Heart right ventricle (tissue), 16 donors: ENCODE data around the gene SESN2. TPM values are rescaled to one million over a fixed set of nuclear protein-coding genes. Genes with fewer than 3 reads are reported as not detected.
"Not testable (repeated sequence)": the region's sequence is repeated elsewhere in the genome, so short reads cannot be mapped to it uniquely, and the experiment has no call there.

ENCODE experiments used
- ATAC-seq, 8 donors: fragments of 200-7000 bp; cut with Tn5 transposase; one replicate each; pipeline ENCODE4 v1.9.1; 2020; ENCODE audit warnings: mild to moderate bottlenecking in 8 of 8, moderate library complexity in 8 of 8, moderate number of reproducible peaks in 1 of 8
- DNase-seq, 2 donors: peaks; one replicate each; pipeline ENCODE4 v3.0.0-alpha.2; 2020
- H3K27ac ChIP-seq, 10 donors: fragments of 200-600 bp; sonication (generic) in 2 of 10; one replicate each; pipeline versions ENCODE4 v1.5.0 to v1.8.0; 2020 to 2022; ENCODE audit warnings: mild to moderate bottlenecking in 3 of 10
- H3K27me3 ChIP-seq, 7 donors: fragments of 200-600 bp; one replicate each; pipeline ENCODE4 v1.8.0; 2021 to 2022; ENCODE audit warnings: mild to moderate bottlenecking in 2 of 7
- H3K36me3 ChIP-seq, 9 donors: fragments of 200-600 bp; sonication (generic) in 1 of 9; one replicate each; pipeline versions ENCODE4 v1.5.0 to v1.8.0; 2020 to 2022; ENCODE audit warnings: mild to moderate bottlenecking in 2 of 9
- H3K4me1 ChIP-seq, 9 donors: fragments of 200-600 bp; sonication (generic) in 1 of 9; one replicate each; pipeline versions ENCODE4 v1.5.0 to v1.8.0; 2020 to 2022; ENCODE audit warnings: mild to moderate bottlenecking in 4 of 9
- H3K4me3 ChIP-seq, 10 donors: fragments of 200-600 bp; sonication (generic) in 2 of 10; one replicate each; pipeline versions ENCODE4 v1.5.0 to v1.8.0; 2020 to 2022; ENCODE audit warnings: mild to moderate bottlenecking in 7 of 10, moderate library complexity in 2 of 10
- H3K9me3 ChIP-seq, 11 donors: fragments of 200-600 bp in 10 of 11; sonication (generic) in 2 of 11; one replicate each; pipeline versions ENCODE4 v1.5.0 to v1.8.0; 2013 to 2022; ENCODE audit warnings: mild to moderate bottlenecking in 2 of 11, control low read depth in 1 of 11, moderate library complexity in 1 of 11
- WGBS, 2 donors: extraction: QIAGEN DNeasy Blood & Tissue Kit; methylation state at CpG; one replicate each; pipeline ENCODE4 v1.1.7; 2013; ENCODE audit warnings: inconsistent platforms in 1 of 2; 5-methylcytosine and 5-hydroxymethylcytosine counted together
- intact Hi-C, 10 donors: fragments of 100-400 bp; cut with DNase I; formaldehyde crosslinking; loops; one replicate each; pipeline versions ENCODE4 v1.11.1 to v1.14.2; 2022
- polyA plus RNA-seq, 2 donors: library from polyadenylated mRNA; stranded (reverse); fragments of 200-250 nt; gene quantifications; one replicate each; pipeline ENCODE4 v1.2.3, GENCODE V29; 2013
- total RNA-seq, 10 donors: library from RNA; stranded (reverse); fragmentation: NEBNext Ultra II Directional in 3 of 10; extraction: Animal tissue kit (Norgen Biotek cat#: 25700) in 3 of 10; gene quantifications; one replicate each; pipeline versions ENCODE4 v1.2.1 to v1.2.4, GENCODE V29; 2021 to 2023
- TF ChIP-seq, protein P1 (sequence below), 9 donors: fragments of 200-600 bp; sonication (generic) in 2 of 9; IDR thresholded peaks; one replicate each; pipeline versions ENCODE4 v1.5.0 to v1.8.0; 2021 to 2022; ENCODE audit warnings: antibody characterized with exemption in 9 of 9, mild to moderate bottlenecking in 5 of 9, moderate library complexity in 1 of 9
- donor health status: Arrhythmogenic right ventricular cardiomyopathy.
- donor health status: ischemic (EF 13 %, LVEDD 7.1; RV severe dilation, severe dysfunction).
- donor health status: healthy with polysubstance abuse.
- donor health status: DM: no; HTN: yes; CAD: no.
- donor health status: DM: no; HTN: no; CAD: no.
- donor health status: ischemic (EF 25% LVEDD 6.9; RV normal size, moderate dysfunction).
- donor health status: ischemic (EF 25% LVEDD 5.7; RV mildly dilated, moderate dysfunction).
- donor health status: healthy.
- donor health status: DM: yes; HTN: yes; CAD: no.
- donor health status: Ischemic cardiomyopathy.
- donor health status: ischemic (EF 35%, LVEDD 5.7; RV mildly dilated, moderate dysfunction).
- donor health status: nonischemic (EF 11% LVEDD 7.7; RV severe dilation, severe dysfunction).
- donor health status: DM: yes; HTN: yes; CAD: no.
- donor health status: PGD.
- donor health status: ischemic (EF 29% LVEDD 5.4; RV normal size, mild dysfunction).
- donor health status: nonischemic (EF 23%, LVEDD 6.1; RV moderate dilation, normal function).

The SESN2 gene
- total and polyA plus RNA-seq, 12 donors = 1.9 to 7.9 (median 3.6) TPM

DNA sequence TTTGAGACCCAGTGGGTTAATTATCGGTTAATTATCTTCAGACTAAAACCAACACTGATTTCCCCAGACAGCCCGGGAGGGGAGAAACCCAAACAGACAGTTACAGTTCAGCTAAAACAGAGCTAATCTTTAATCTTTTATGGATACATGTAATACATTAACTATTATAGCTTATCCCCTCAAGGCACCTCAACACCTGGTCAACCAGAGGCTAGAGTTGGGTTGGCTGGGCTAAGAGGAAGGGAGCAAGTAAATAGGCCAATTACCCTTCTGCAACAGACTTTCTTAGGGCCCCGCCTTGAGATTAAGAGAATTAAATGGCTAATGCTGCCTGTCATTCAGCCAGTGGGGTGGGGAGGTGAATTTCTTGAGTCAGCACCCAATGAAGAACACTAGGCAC lies 62.9 kb downstream of the SESN2 start:
- Histone ChIP-seq H3K27me3 (peaks cover 0 to 14% (median 0%) of the 10 kb centered on the region in 7 donors), H3K36me3 (no peaks in the 10 kb centered on the region), H3K27ac (no peak overlapping the region), H3K4me1 (peaks cover 0 to 12% (median 0%) of the 10 kb centered on the region in 9 donors), H3K4me3 (no peak overlapping the region), H3K9me3 (no peaks in the 10 kb centered on the region)
- 64 to 77% methylated on average over 3 of the region's 3 CpGs for WGBS, 2 donors
- TF ChIP-seq, protein P1, sequence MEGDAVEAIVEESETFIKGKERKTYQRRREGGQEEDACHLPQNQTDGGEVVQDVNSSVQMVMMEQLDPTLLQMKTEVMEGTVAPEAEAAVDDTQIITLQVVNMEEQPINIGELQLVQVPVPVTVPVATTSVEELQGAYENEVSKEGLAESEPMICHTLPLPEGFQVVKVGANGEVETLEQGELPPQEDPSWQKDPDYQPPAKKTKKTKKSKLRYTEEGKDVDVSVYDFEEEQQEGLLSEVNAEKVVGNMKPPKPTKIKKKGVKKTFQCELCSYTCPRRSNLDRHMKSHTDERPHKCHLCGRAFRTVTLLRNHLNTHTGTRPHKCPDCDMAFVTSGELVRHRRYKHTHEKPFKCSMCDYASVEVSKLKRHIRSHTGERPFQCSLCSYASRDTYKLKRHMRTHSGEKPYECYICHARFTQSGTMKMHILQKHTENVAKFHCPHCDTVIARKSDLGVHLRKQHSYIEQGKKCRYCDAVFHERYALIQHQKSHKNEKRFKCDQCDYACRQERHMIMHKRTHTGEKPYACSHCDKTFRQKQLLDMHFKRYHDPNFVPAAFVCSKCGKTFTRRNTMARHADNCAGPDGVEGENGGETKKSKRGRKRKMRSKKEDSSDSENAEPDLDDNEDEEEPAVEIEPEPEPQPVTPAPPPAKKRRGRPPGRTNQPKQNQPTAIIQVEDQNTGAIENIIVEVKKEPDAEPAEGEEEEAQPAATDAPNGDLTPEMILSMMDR (IDR thresholded peaks at IDR 0.05) = no peak
- no peak for ATAC-seq
- intact Hi-C loops = loop anchor here in 1 of 10 donors (10.0 kb wide), 1 partner anchor 57 kb away; no protein-coding TSS in a partner anchor
- DNase-seq = no peak

DNA sequence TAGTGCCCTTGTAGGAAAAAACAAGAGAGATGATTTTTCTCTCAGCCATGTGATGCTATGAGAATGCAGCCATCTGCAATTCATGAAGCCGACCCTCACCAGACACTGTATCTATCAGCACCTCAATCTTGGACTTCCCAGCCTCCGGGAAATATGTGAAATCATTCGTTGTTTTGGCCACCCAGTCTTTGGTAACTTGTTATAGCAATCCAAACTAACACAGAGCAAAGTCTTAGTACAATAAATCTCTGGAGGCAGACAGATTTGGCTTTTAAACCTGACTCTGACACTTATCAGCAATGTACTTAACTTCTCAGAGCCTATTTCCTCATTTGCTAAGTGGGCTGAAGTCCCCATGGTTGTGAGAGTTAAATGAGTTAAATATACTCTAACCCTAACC lies 64.4 kb downstream of the SESN2 start:
- Histone ChIP-seq H3K9me3 (no peaks in the 10 kb centered on the region), H3K4me1 (peaks cover 0 to 24% (median 4%) of the 10 kb centered on the region in 9 donors), H3K27me3 (peaks cover 0 to 11% (median 0%) of the 10 kb centered on the region in 7 donors), H3K4me3 (no peak overlapping the region), H3K27ac (no peak overlapping the region), H3K36me3 (no peaks in the 10 kb centered on the region)
- DNase-seq (no peak), ATAC-seq (no peak)
- intact Hi-C loops = loop anchor here in 1 of 10 donors (10.0 kb wide), 1 partner anchor 59 kb away; no protein-coding TSS in a partner anchor
- WGBS, 2 donors = 36 to 51% methylated on average over 3 of the region's 3 CpGs
- TF ChIP-seq, protein P1 (IDR thresholded peaks at IDR 0.05) = no peak

DNA sequence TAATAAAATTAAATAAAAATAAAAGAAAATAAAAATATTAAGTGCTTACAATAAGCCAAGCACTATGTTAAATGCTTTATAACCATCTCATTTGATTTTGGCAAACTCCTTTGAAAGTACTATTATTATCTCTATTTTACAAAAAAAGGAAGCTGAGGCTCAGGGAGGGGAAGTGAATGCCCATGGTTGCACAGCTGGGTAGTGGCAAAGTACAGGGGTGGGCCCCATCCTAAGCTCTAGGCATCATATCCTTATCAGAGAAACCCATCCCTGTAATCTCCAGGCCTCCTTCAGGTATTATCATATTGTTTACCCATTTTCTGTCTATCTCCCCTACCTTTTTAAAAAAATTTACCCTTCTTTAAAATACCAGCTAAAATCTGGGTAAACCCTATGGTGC lies 67.2 kb downstream of the SESN2 start:
- H3K36me3 ChIP-seq = peaks cover 0 to 12% (median 3%) of the 10 kb centered on the region in 9 donors
- H3K4me3 ChIP-seq = no peak overlapping the region
- ATAC-seq (no peak), DNase-seq (no peak)
- TF ChIP-seq, protein P1 (IDR thresholded peaks at IDR 0.05) = no peak
- peaks cover 0 to 2% (median 0%) of the 10 kb centered on the region in 7 donors for H3K27me3 ChIP-seq
- peaks cover 3 to 31% (median 13%) of the 10 kb centered on the region in 9 donors for H3K4me1 ChIP-seq
- H3K27ac ChIP-seq = peak overlapping the region in 1 of 10 donors; percentile 93
- intact Hi-C loops = loop anchor here in 3 of 10 donors (5.0 to 10.0 kb wide), 3 partner anchors 62 to 69 kb away; partner anchors contain the start of gene SESN2 (in 1 of the 3)
- H3K9me3 ChIP-seq = no peaks in the 10 kb centered on the region

DNA sequence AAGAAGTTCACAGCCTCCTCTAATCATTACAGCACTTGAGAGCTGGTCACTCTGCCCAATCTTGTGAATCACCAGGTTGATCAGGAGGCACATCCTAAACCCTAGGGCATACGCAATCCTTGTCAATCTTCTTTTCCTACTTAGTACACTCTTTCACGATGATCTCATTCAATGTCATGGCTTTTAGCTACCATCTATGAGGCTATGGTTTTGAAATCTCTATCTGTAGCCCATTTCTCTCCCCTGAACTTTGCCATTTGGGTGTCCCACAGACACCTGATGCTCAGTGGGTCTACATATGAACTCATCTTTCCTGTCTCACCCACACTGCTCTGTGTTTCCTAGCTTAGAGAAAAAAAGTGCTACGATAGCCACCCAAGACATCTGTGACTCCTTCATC lies 67.7 kb downstream of the SESN2 start:
- ATAC-seq = no peak
- H3K4me1 ChIP-seq = peaks cover 3 to 31% (median 13%) of the 10 kb centered on the region in 9 donors
- no peaks in the 10 kb centered on the region for H3K27me3 ChIP-seq
- TF ChIP-seq, protein P1 (IDR thresholded peaks at IDR 0.05) = no peak
- H3K4me3 ChIP-seq = no peak overlapping the region
- H3K36me3 ChIP-seq = peaks cover 0 to 17% (median 8%) of the 10 kb centered on the region in 9 donors
- H3K9me3 ChIP-seq = no peaks in the 10 kb centered on the region
- 87 to 88% methylated on average over 3 of the region's 3 CpGs for WGBS, 2 donors
- intact Hi-C loops = loop anchor here in 3 of 10 donors (5.0 to 10.0 kb wide), 3 partner anchors 62 to 70 kb away; partner anchors contain the start of gene SESN2 (in 1 of the 3)
- H3K27ac ChIP-seq = peak overlapping the region in 1 of 10 donors; percentile 93
- DNase-seq = no peak

DNA sequence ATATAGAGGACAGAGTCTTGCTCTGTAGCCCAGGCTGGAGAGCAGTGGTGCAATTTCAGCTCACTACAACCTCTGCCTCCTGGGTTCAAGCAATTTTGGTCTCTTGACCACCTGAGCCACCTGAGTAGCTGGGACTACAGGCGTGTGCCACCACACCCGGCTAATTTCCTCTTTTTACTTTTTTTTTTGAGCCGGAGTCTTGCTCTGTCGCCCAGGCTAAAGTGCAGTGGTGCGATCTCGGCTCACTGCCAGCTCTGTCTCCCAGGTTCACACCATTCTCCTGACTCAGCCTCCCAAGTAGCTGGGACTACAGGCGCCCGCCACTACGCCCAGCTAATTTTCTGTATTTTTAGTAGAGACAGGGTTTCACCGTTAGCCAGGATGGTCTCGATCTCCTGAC lies 68.1 kb downstream of the SESN2 start:
- DNase-seq, H3K4me3 ChIP-seq, H3K27me3 ChIP-seq, ATAC-seq, H3K9me3 ChIP-seq: not testable (repeated sequence)
- Histone ChIP-seq H3K27ac (peak overlapping the region in 1 of 10 donors; percentile 93), H3K4me1 (peaks cover 3 to 31% (median 13%) of the 10 kb centered on the region in 9 donors), H3K36me3 (peaks cover 0 to 21% (median 11%) of the 10 kb centered on the region in 9 donors)
- 90 to 92% methylated on average over 11 of the region's 11 CpGs for WGBS, 2 donors
- intact Hi-C loops = loop anchor here in 3 of 10 donors (5.0 to 10.0 kb wide), 3 partner anchors 63 to 70 kb away; partner anchors contain the start of gene SESN2 (in 1 of the 3)
